Sigmoid colon (tissue), 4 donors: Measurements from ENCODE around the gene TMEM87A.

Experiments used
- CTCF ChIP-seq, 4 experiments: fragments of 450-650 bp in 3 of 4; fragments of 200-600 bp in 1 of 4; IDR thresholded peaks; one replicate each; pipeline ENCODE4 v1.5.1; 2016 to 2019; ENCODE audit warnings: antibody characterized with exemption in 4 of 4, mild to moderate bottlenecking in 3 of 4, moderate library complexity in 2 of 4
- EP300 ChIP-seq, 4 donors: sonication (generic); formaldehyde crosslinking; IDR thresholded peaks; one replicate each; pipeline ENCODE4 v1.6.1; 2017; ENCODE audit warnings: antibody characterized with exemption in 4 of 4
- POLR2A ChIP-seq, 2 donors: fragments of 450-650 bp; IDR thresholded peaks; one replicate each; pipeline ENCODE4 v1.6.1; 2016; ENCODE audit warnings: antibody characterized with exemption in 2 of 2, mild to moderate bottlenecking in 2 of 2, moderate library complexity in 2 of 2
- POLR2AphosphoS5 ChIP-seq, 4 donors: sonication (generic); formaldehyde crosslinking; IDR thresholded peaks; one replicate each; pipeline ENCODE4 v1.6.1; 2017; ENCODE audit warnings: antibody characterized with exemption in 4 of 4

GRCh38 chr15:42163291-42163690 is 109.9 kb downstream of the TMEM87A start:
- TF ChIP-seq CTCF (IDR thresholded peaks at IDR 0.05) (no peak), POLR2A (IDR thresholded peaks at IDR 0.05) (no peak), POLR2AphosphoS5 (IDR thresholded peaks at IDR 0.05) (no peak), EP300 (IDR thresholded peaks at IDR 0.05) (no peak)
